Astrocyte (in vitro differentiated cells and primary cell): ENCODE measurements around the gene IER5L. TPM values are rescaled to one million over a fixed set of nuclear protein-coding genes. Genes with fewer than 3 reads are reported as not detected.
"Not testable (repeated sequence)": the region's sequence is repeated elsewhere in the genome, so short reads cannot be mapped to it uniquely, and the experiment has no call there.

Source experiments
- DNase-seq: peaks from one replicate; pipeline ENCODE4 v3.0.0-alpha.2; 2010; ENCODE audit warnings: low read depth
- FAIRE-seq: peaks from 2 replicates; lab custom pipeline; 2011; peaks lifted over from hg19 to GRCh38; lab: Jason Lieb, UNC
- H2AFZ ChIP-seq: 2 replicates; pipeline ENCODE4 v1.6.0; 2012; ENCODE audit warnings: low read depth, low read length, inconsistent platforms
- H3K27ac ChIP-seq: 2 replicates; pipeline ENCODE4 v1.5.1; 2011; ENCODE audit warnings: low read depth, low read length, inconsistent platforms
- H3K27me3 ChIP-seq: 2 replicates; pipeline ENCODE4 v1.6.0; 2011; ENCODE audit warnings: low read length, inconsistent platforms; ENCODE audit not compliant: insufficient read depth
- H3K36me3 ChIP-seq: 2 replicates; pipeline ENCODE4 v1.5.1; 2011; ENCODE audit warnings: low read length, inconsistent platforms; ENCODE audit not compliant: insufficient read depth
- H3K4me1 ChIP-seq: 2 replicates; pipeline ENCODE4 v1.5.1; 2011; ENCODE audit warnings: low read length, inconsistent platforms; ENCODE audit not compliant: insufficient read depth
- H3K4me2 ChIP-seq: 2 replicates; pipeline ENCODE4 v1.6.0; 2012; ENCODE audit warnings: low read length, inconsistent platforms
- H3K4me3 ChIP-seq: 2 replicates; pipeline ENCODE4 v1.5.1; 2011; ENCODE audit warnings: low read depth, mild to moderate bottlenecking, low read length, inconsistent platforms; ENCODE audit not compliant: insufficient read depth
- H3K79me2 ChIP-seq: 2 replicates; pipeline ENCODE4 v1.6.0; 2012; ENCODE audit warnings: mild to moderate bottlenecking, low read length, inconsistent platforms; ENCODE audit not compliant: insufficient read depth
- H3K9ac ChIP-seq: 2 replicates; pipeline ENCODE4 v1.6.0; 2012; ENCODE audit warnings: mild to moderate bottlenecking, low read length, inconsistent platforms
- H3K9me3 ChIP-seq: 2 replicates; pipeline ENCODE4 v1.5.1; 2012; ENCODE audit warnings: low read depth, mild to moderate bottlenecking, low read length, inconsistent platforms; ENCODE audit not compliant: insufficient read depth
- H4K20me1 ChIP-seq: 2 replicates; pipeline ENCODE4 v1.6.0; 2012; ENCODE audit warnings: low read length, inconsistent platforms; ENCODE audit not compliant: insufficient read depth
- H3K27ac Mint-ChIP-seq: one replicate; pipeline ENCODE4 v1.8.0; 2021; ENCODE audit warnings: mild to moderate bottlenecking, mixed read lengths; ENCODE audit not compliant: unreplicated experiment
- H3K27me3 Mint-ChIP-seq: one replicate; pipeline ENCODE4 v1.8.0; 2021; ENCODE audit warnings: low read depth, mixed read lengths; ENCODE audit not compliant: unreplicated experiment
- H3K36me3 Mint-ChIP-seq: one replicate; pipeline ENCODE4 v1.8.0; 2021; ENCODE audit warnings: low read depth, mixed read lengths; ENCODE audit not compliant: unreplicated experiment
- H3K4me1 Mint-ChIP-seq: one replicate; pipeline ENCODE4 v1.8.0; 2021; ENCODE audit warnings: low read depth, mixed read lengths; ENCODE audit not compliant: unreplicated experiment
- H3K4me3 Mint-ChIP-seq: one replicate; pipeline ENCODE4 v1.8.0; 2021; ENCODE audit warnings: mild to moderate bottlenecking, moderate library complexity, mixed read lengths; ENCODE audit not compliant: unreplicated experiment
- H3K9me3 Mint-ChIP-seq: one replicate; pipeline ENCODE4 v1.8.0; 2021; ENCODE audit warnings: mild to moderate bottlenecking, mixed read lengths; ENCODE audit not compliant: unreplicated experiment
- EZH2 ChIP-seq: IDR thresholded peaks from 2 replicates; pipeline ENCODE4 v1.6.1; 2012; ENCODE audit warnings: mild to moderate bottlenecking, low read length, inconsistent platforms; ENCODE audit not compliant: insufficient read depth
- total RNA-seq: library from RNA; stranded (reverse); gene quantifications from 2 replicates; pipeline ENCODE4 v1.2.1, GENCODE V29; 2021
- TF ChIP-seq, protein P1 (sequence below): IDR thresholded peaks from 2 replicates; pipeline ENCODE4 v1.5.1; 2011; ENCODE audit warnings: low read depth, mild to moderate bottlenecking, inconsistent platforms, low read length, moderate library complexity; ENCODE audit not compliant: insufficient read depth

IER5L gene
- total RNA-seq, 1 donor from 2014 or later, result 47.0 TPM

DNA sequence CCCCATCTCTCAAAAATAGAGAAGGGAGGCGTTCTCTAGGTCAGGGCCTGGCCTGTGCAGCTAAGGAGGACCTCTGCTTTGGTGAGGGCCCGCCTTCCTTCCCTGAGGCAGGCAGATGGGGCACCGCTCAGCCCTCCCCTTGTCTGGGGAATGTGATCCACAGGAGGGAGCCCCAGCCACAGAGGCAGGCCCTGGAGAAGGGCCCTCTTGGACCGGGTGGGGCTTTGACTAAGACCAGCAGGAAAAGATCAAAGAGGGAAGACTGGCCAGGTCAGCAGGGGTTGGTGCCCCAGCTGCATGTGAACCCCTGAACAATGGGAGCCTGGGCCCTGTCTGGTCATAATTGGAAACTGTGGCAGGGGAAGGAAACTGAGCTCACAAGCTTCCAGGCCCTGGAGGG is 45.0 kb downstream of the IER5L start:
- H3K4me3 ChIP-seq, result no peak overlapping the region
- Mint-ChIP-seq H3K4me1 (peaks cover 8% of the 10 kb centered on the region), H3K36me3 (peaks cover 13% of the 10 kb centered on the region), H3K9me3 (no peaks in the 10 kb centered on the region), H3K27me3 (no peaks in the 10 kb centered on the region), H3K27ac (no peak overlapping the region), H3K4me3 (no peak overlapping the region)
- H3K27ac ChIP-seq, result no peak overlapping the region
- TF ChIP-seq EZH2, result no peak
- H3K4me1 ChIP-seq, result peaks cover under 1% of the 10 kb centered on the region
- no peaks in the 10 kb centered on the region for H3K27me3 ChIP-seq
- no peak overlapping the region for H3K4me2 ChIP-seq
- H2AFZ ChIP-seq, result no peak overlapping the region
- no peaks in the 10 kb centered on the region for H3K9me3 ChIP-seq
- peaks cover 4% of the 10 kb centered on the region for H4K20me1 ChIP-seq
- no peak for DNase-seq
- FAIRE-seq, result no peak
- peaks cover 3% of the 10 kb centered on the region for H3K36me3 ChIP-seq
- peak overlapping the region; percentile 2 for H3K9ac ChIP-seq
- no peaks in the 10 kb centered on the region for H3K79me2 ChIP-seq

DNA sequence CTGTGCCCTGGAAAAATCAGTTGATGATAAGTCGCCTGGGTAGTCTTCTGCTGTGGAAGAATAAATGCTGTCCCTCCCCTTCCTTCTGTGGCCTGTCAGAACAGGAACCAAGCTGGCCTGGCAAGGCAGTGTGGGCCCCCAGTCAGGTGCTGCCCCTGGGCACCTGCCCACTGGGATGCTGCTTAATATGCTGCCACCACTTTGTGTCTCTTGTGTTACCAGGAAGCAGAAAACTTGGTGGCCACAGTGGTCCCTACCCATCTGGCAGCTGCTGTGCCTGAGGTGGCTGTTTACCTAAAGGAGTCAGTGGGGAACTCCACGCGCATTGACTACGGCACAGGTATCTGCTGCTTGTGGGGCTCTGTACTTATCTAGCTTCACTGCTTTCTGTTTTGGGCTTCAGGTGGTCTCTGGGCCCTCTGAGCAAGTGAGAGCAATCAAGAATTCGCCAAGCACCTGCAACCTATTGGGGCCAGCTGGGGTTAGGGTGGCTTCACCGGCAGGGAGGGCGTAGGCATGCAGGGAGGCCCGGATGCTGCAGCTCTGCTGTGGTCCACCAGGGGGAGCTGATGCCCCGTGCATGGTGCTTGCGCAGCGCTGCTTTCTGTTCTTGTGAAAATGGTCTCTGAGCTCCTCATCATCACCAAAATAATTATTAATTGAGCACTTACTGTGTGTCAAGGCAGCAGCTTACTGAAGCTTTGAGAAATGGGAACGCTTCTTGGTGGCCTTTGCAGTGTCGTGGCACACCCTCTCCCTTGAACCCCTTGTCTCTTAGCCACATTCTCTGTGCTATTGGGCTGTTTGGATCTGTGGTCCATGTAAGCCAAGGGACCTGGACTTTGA is 46.5 kb downstream of the IER5L start:
- H3K9ac ChIP-seq, result no peak overlapping the region
- H2AFZ ChIP-seq, result no peak overlapping the region

DNA sequence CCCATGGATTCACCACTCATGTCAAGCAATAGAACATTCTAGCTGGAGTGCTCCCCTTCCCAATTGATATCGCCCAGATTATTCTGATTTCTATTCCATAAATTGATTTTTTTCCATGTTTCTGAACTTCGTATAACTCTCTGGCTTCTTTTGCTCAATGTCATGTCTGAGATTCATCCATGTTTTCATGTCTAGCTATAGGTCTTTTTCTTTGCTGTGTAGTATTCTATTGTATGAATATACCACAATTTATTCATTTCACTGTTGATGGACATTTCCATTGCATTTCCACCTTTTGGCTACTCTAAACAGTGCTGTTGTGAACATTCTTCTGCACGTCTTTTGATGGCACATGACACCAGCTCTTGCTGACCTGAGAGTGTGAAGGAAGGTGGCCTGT is 47.3 kb downstream of the IER5L start:
- H3K9me3 ChIP-seq, result no peaks in the 10 kb centered on the region
- Mint-ChIP-seq H3K36me3 (peaks cover 13% of the 10 kb centered on the region), H3K27ac (no peak overlapping the region), H3K4me3 (no peak overlapping the region), H3K27me3 (no peaks in the 10 kb centered on the region), H3K4me1 (peaks cover 6% of the 10 kb centered on the region), H3K9me3 (no peaks in the 10 kb centered on the region)
- H3K27ac ChIP-seq, result no peak overlapping the region
- no peak for DNase-seq
- no peaks in the 10 kb centered on the region for H3K27me3 ChIP-seq
- H3K36me3 ChIP-seq, result peaks cover 3% of the 10 kb centered on the region
- FAIRE-seq, result no peak
- no peak overlapping the region for H3K4me2 ChIP-seq
- H3K4me1 ChIP-seq, result peaks cover 8% of the 10 kb centered on the region
- no peak for TF ChIP-seq EZH2
- TF ChIP-seq, protein P1, sequence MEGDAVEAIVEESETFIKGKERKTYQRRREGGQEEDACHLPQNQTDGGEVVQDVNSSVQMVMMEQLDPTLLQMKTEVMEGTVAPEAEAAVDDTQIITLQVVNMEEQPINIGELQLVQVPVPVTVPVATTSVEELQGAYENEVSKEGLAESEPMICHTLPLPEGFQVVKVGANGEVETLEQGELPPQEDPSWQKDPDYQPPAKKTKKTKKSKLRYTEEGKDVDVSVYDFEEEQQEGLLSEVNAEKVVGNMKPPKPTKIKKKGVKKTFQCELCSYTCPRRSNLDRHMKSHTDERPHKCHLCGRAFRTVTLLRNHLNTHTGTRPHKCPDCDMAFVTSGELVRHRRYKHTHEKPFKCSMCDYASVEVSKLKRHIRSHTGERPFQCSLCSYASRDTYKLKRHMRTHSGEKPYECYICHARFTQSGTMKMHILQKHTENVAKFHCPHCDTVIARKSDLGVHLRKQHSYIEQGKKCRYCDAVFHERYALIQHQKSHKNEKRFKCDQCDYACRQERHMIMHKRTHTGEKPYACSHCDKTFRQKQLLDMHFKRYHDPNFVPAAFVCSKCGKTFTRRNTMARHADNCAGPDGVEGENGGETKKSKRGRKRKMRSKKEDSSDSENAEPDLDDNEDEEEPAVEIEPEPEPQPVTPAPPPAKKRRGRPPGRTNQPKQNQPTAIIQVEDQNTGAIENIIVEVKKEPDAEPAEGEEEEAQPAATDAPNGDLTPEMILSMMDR, result no peak
- peaks cover 12% of the 10 kb centered on the region for H4K20me1 ChIP-seq
- no peak overlapping the region for H2AFZ ChIP-seq
- no peaks in the 10 kb centered on the region for H3K79me2 ChIP-seq
- no peak overlapping the region for H3K9ac ChIP-seq
- H3K4me3 ChIP-seq, result no peak overlapping the region

More for the DNA sequence above, 46.5 kb downstream of the IER5L start:
- no peaks in the 10 kb centered on the region for H3K27me3 Mint-ChIP-seq
- no peaks in the 10 kb centered on the region for H3K79me2 ChIP-seq
- no peaks in the 10 kb centered on the region for H3K27me3 ChIP-seq
- no peaks in the 10 kb centered on the region for H3K9me3 Mint-ChIP-seq
- peaks cover 11% of the 10 kb centered on the region for H3K36me3 Mint-ChIP-seq
- DNase-seq (peak; percentile 16), FAIRE-seq (no peak)
- H3K4me1 Mint-ChIP-seq, result peaks cover 6% of the 10 kb centered on the region
- H3K4me3 ChIP-seq, result no peak overlapping the region
- H3K36me3 ChIP-seq, result peaks cover 3% of the 10 kb centered on the region
- TF ChIP-seq EZH2, result no peak
- TF ChIP-seq, protein P1, result peak; percentile 96
- H3K27ac ChIP-seq, result no peak overlapping the region
- H3K4me3 Mint-ChIP-seq, result no peak overlapping the region
- H3K4me2 ChIP-seq, result no peak overlapping the region
- H3K4me1 ChIP-seq, result peaks cover 6% of the 10 kb centered on the region
- peak overlapping the region; percentile 34 for H3K27ac Mint-ChIP-seq
- peaks cover 8% of the 10 kb centered on the region for H4K20me1 ChIP-seq
- no peaks in the 10 kb centered on the region for H3K9me3 ChIP-seq

DNA sequence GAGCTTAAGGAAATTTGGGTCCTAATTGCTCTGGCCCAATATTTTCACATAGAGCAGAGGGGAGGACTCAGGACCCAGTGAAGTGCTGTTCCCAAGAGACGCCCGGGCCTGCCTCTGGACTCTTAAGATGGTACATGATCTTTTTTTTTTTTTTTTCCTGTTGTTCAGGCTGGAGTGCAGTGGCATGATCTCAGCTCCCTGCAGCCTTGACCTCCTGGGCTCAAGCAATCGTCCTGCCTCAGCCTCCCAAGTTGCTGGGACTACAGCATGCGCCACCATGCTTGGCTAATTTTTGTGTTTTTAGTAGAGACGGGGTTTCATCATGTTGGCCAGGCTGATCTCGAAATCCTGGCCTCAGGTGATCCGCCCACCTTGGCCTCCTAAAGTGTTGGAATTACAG is 47.8 kb downstream of the IER5L start:
- not testable (repeated sequence) for H3K36me3 ChIP-seq, H3K4me3 ChIP-seq, H3K27me3 ChIP-seq, H2AFZ ChIP-seq, DNase-seq, H3K79me2 ChIP-seq, H3K27me3 Mint-ChIP-seq, H3K4me3 Mint-ChIP-seq, FAIRE-seq, H3K27ac ChIP-seq, H3K4me1 Mint-ChIP-seq, H3K4me2 ChIP-seq, H3K9me3 ChIP-seq, H3K9ac ChIP-seq, H3K9me3 Mint-ChIP-seq
- H3K27ac Mint-ChIP-seq, result peak overlapping the region; percentile 50
- peaks cover 11% of the 10 kb centered on the region for H3K4me1 ChIP-seq
- peaks cover 13% of the 10 kb centered on the region for H3K36me3 Mint-ChIP-seq
- peaks cover 12% of the 10 kb centered on the region for H4K20me1 ChIP-seq
